Activated naive CD4-positive, alpha-beta T cell treated with anti-CD3 and anti-CD28 coated beads for 36 hours (primary cell): ENCODE results near the gene KRTAP9-7. TPM values are rescaled to one million over a fixed set of nuclear protein-coding genes. Genes with fewer than 3 reads are reported as not detected.

Experiments
- CTCF ChIA-PET: fragments of 350-600 bp; sonication (Branson Sonifier 250); formaldehyde crosslinking; loops from one replicate; lab custom pipeline; 2021; ENCODE audit warnings: antibody characterized with exemption; lab: Charles Lee
- DNase-seq: peaks from one replicate; pipeline ENCODE4 v3.0.0-alpha.2; 2020
- H3K27ac Mint-ChIP-seq: one replicate; pipeline ENCODE4 v1.8.0; 2021; ENCODE audit warnings: mild to moderate bottlenecking, mixed read lengths
- H3K27me3 Mint-ChIP-seq: one replicate; pipeline ENCODE4 v1.8.0; 2021; ENCODE audit warnings: low read depth, mixed read lengths
- H3K36me3 Mint-ChIP-seq: one replicate; pipeline ENCODE4 v1.8.0; 2021; ENCODE audit warnings: low read depth, mixed read lengths
- H3K4me1 Mint-ChIP-seq: one replicate; pipeline ENCODE4 v1.8.0; 2021; ENCODE audit warnings: low read depth, mixed read lengths
- H3K4me3 Mint-ChIP-seq: one replicate; pipeline ENCODE4 v1.8.0; 2021; ENCODE audit warnings: mild to moderate bottlenecking, moderate library complexity, mixed read lengths
- H3K9me3 Mint-ChIP-seq: one replicate; pipeline ENCODE4 v1.8.0; 2021; ENCODE audit warnings: mixed read lengths
- intact Hi-C: fragments of 100-400 bp; cut with micrococcal nuclease; formaldehyde crosslinking; loops from one replicate; pipeline ENCODE4 v1.15.1; 2023
- total RNA-seq, 2 experiments: library from RNA; stranded (reverse); gene quantifications; one replicate each; pipeline ENCODE4 v1.2.3, GENCODE V29; 2021

Gene KRTAP9-7
- total RNA-seq, 2 experiments from 2014 or later = not detected

DNA sequence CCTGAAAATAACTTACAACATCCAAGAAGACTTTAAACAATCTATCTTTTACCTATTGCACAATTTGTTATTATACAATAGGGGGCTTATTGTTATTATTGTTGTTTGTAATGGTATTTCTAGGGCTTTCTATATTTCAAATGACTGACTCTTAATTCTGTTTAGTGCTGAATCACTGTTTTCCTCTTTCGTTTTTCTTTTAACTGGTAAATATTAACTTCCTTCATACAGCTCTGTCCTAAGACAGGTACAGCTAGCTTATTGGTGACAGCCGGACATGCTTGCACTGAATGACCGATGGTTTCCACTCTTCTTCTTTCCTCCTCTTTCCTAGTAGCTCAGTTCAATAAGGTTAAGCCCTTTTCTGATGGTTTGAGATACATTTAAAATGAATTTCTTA, 11.6 kb downstream of the KRTAP9-7 start:
- no peak for DNase-seq

DNA sequence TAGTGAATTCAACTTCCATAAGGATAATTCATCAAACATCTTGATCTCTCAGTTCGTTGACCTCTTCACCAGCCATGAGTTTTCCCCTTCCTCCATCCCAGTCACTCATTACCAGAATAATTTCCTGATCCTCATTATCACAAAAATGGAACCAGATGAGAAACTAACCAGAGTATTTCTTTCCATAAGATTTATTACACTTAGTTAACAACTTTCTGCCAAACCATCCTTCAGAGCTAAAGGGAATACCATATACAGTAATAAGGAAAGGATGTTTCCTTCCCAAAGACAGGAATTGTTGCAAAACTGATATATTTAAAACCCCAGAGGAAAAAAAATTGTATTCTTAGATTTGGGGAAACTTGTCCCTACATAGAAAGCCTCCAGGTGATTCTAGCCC, 18.5 kb downstream of the KRTAP9-7 start:
- H3K36me3 Mint-ChIP-seq = no peaks in the 10 kb centered on the region
- DNase-seq = no peak
- CTCF ChIA-PET = no interaction called here
- H3K27ac Mint-ChIP-seq = no peak overlapping the region
- H3K4me1 Mint-ChIP-seq = no peaks in the 10 kb centered on the region
- H3K4me3 Mint-ChIP-seq = no peak overlapping the region
- intact Hi-C loops = no loop called here
- no peaks in the 10 kb centered on the region for H3K9me3 Mint-ChIP-seq
- H3K27me3 Mint-ChIP-seq = no peaks in the 10 kb centered on the region

More for the DNA sequence above, 11.6 kb downstream of the KRTAP9-7 start:
- H3K27me3 Mint-ChIP-seq = no peaks in the 10 kb centered on the region
- H3K9me3 Mint-ChIP-seq = no peaks in the 10 kb centered on the region
- CTCF ChIA-PET = no interaction called here
- intact Hi-C loops = no loop called here
- no peak overlapping the region for H3K4me3 Mint-ChIP-seq
- no peak overlapping the region for H3K27ac Mint-ChIP-seq
- H3K36me3 Mint-ChIP-seq = no peaks in the 10 kb centered on the region
- H3K4me1 Mint-ChIP-seq = peaks cover 17% of the 10 kb centered on the region

DNA sequence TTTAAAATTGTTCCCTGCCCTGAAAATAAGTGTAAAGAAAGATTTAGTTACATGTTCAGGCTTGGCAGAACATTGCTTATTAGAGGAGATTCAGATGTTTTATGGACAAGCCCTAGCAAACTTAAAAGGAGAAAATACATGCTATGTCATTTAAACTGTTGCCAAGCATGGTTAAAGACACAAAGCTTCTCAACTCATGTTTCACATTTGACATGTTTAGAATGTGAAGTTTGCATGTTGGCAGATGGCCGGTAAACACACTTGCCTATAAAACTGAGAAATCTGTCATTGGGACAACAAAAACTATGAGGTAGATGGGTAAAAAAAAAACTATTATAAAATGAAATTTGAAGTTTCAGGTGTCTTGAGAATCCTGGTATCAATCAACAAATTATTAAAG, 21.3 kb downstream of the KRTAP9-7 start:
- H3K9me3 Mint-ChIP-seq = peaks cover 7% of the 10 kb centered on the region
- H3K4me3 Mint-ChIP-seq = no peak overlapping the region
- DNase-seq = no peak
- H3K36me3 Mint-ChIP-seq = no peaks in the 10 kb centered on the region
- no peaks in the 10 kb centered on the region for H3K27me3 Mint-ChIP-seq
- peaks cover 7% of the 10 kb centered on the region for H3K4me1 Mint-ChIP-seq
- intact Hi-C loops = no loop called here
- CTCF ChIA-PET = no interaction called here
- H3K27ac Mint-ChIP-seq = no peak overlapping the region

DNA sequence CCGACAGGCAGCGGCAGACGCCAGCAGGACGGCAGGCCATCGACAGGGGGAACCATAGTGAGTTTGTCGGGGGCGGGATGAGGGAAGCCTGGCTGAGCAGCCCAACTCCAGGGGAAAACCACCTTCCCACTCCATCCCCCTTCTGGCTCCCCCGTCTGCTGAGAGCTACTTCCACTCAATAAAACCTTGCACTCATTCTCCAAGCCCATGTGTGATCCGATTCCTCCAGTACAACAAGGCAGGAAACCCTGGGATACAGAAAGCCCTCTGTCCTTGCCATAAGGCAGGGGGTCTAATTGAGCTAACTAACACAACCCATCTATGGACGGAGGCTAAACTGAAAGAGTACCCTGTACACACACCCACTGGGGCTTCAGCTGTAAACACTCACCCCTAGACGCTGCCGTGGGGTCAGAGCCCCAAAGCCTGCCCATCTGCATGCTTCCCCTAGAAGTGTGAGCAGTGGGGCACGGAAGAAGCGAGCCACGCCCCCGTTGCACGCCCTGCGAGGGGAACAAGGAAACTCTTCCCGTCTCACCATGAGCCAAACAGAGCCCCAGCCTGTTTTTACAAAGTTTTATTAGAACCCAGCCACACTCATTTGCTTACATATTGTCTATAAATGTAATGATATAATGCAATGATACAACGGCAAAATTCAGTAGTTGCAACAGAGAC, 23.1 kb downstream of the KRTAP9-7 start:
- CTCF ChIA-PET = no interaction called here
- Mint-ChIP-seq H3K27me3 (no peaks in the 10 kb centered on the region), H3K36me3 (no peaks in the 10 kb centered on the region), H3K27ac (no peak overlapping the region), H3K4me3 (no peak overlapping the region), H3K4me1 (peaks cover 10% of the 10 kb centered on the region), H3K9me3 (peaks cover 7% of the 10 kb centered on the region)
- intact Hi-C loops = no loop called here
- no peak for DNase-seq

- intact Hi-C loops = no loop called here
- H3K4me3 Mint-ChIP-seq = no peak overlapping the region
- H3K9me3 Mint-ChIP-seq = peaks cover 7% of the 10 kb centered on the region
- H3K36me3 Mint-ChIP-seq = no peaks in the 10 kb centered on the region
- no peak for DNase-seq
- CTCF ChIA-PET = interaction anchor here (3.4 kb wide), 1 partner anchor 21 kb away, joined by 8 read pairs; no protein-coding TSS in a partner anchor
- H3K4me1 Mint-ChIP-seq = peaks cover 10% of the 10 kb centered on the region
- H3K27ac Mint-ChIP-seq = no peak overlapping the region
- no peaks in the 10 kb centered on the region for H3K27me3 Mint-ChIP-seq
These were observed 25.8 kb downstream of the KRTAP9-7 start for GRCh38 chr17:41301204-41301790.

DNA sequence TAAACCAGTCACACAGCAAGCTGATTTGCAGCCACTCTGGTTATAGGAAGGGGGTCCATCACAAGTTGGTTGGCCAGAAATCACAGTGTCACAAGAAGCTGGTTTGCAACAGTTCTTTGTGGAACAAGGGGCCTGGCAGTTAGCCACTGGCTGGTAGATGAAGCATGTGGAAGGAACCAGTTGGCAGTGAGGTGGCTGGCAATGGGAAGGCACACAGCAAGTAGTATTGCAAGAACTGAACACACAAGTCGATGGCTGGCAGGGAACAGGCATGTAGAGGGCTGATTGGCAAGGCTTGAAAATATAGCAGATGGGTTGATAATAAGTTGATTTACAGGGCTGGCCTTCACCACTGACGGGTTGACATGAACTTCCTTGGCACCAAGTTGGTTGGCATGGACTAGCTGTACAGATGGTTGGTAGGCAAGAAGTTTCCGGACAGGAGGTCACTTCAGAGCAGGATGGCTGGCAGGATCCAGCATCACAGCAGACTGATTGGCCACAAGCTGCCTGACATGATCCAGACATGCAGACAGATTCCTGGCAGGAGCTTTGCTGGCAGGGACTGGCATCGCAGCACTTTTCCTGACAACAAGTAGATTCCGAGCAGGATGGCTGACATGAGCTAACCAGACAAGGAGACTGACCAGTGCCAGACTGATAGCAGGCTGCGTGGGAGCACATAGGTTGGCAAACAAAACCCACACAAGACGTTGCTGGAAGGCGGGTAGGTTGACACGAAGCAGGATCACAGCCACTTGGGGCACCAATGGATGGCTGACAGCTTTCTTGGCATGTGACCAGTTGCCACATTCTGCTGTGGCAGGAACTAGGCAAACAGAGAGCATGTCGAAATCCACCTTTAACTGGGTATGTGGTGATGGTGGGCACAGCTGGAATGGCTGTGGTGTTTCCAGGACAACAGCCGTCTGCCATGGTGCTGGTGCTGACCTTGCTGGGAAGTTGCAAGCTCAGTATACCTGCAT, 26.7 kb downstream of the KRTAP9-7 start, which contains the start of gene KRTAP29-1:
Gene KRTAP29-1, minus strand, starts transcription at position 936 of the 986 bp plus-strand sequence. Its CDS starts 0 bp downstream, at position 936.
- H3K27me3 Mint-ChIP-seq = no peaks in the 10 kb centered on the region
- H3K9me3 Mint-ChIP-seq = peaks cover 7% of the 10 kb centered on the region
- intact Hi-C loops = no loop called here
- no peak within 1 kb of the TSS for H3K27ac Mint-ChIP-seq
- H3K4me3 Mint-ChIP-seq = no peak within 1 kb of the TSS
- CTCF ChIA-PET = interaction anchor here (3.4 kb wide), 1 partner anchor 20 kb away, joined by 8 read pairs; no protein-coding TSS in a partner anchor
- H3K4me1 Mint-ChIP-seq = peaks cover 18% of the 10 kb centered on the region
- no peaks in the 10 kb centered on the region for H3K36me3 Mint-ChIP-seq
- no peak for DNase-seq

DNA sequence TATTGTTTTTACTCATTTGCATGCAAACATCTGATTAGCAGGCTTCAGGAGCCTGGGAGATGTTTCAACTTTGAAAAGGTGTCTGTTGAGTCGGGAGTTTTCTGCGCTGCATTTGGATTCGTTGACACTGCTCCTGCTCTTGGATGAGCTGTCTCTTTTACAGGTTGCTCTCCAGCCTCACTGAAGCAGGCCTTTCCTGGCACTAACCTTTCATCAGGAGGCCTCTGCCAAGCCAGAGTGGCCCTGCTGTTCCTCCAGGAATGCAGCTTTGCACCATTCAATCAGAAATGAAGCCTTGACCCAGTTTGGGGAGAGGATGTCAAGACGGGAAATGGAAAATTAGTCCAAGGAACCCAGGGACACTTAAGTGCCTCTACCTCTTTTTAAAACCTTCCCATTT, 27.5 kb downstream of the KRTAP9-7 start:
- CTCF ChIA-PET = interaction anchor here (1.0 to 3.4 kb wide), 2 partner anchors 11 to 19 kb away, joined by 3 to 8 read pairs; no protein-coding TSS in a partner anchor
- Mint-ChIP-seq H3K27ac (no peak overlapping the region), H3K27me3 (no peaks in the 10 kb centered on the region), H3K4me3 (no peak overlapping the region), H3K9me3 (peaks cover 7% of the 10 kb centered on the region), H3K4me1 (peaks cover 25% of the 10 kb centered on the region), H3K36me3 (no peaks in the 10 kb centered on the region)
- no peak for DNase-seq
- intact Hi-C loops = no loop called here

- CTCF ChIA-PET = interaction anchor here (3.4 kb wide), 1 partner anchor 18 kb away, joined by 8 read pairs; no protein-coding TSS in a partner anchor
- Mint-ChIP-seq H3K9me3 (peaks cover 7% of the 10 kb centered on the region), H3K36me3 (no peaks in the 10 kb centered on the region), H3K4me1 (peaks cover 36% of the 10 kb centered on the region), H3K27ac (no peak overlapping the region), H3K27me3 (no peaks in the 10 kb centered on the region), H3K4me3 (no peak overlapping the region)
- intact Hi-C loops = no loop called here
- no peak for DNase-seq
These were observed 28.6 kb downstream of the KRTAP9-7 start for GRCh38 chr17:41304091-41304490.

DNA sequence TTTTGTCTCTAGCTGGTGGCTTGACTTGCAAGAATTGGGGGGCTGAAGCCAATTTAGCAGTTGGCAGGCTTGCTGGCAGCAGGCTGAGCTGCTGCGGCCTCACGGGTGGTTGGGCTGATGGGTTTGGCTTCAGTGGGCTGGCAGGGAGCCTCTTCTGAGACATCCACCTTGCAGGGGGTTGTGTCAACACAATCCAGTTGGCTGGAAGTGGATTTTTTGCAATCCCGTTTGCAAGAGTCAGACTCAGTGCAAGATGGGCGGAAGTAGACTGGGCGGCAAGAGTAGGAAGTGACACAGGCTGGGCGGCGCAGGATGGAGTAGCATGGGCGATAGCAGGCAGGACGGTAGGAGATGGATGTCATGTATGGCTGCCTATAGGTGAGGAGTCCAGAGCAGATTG, 32.1 kb downstream of the KRTAP9-7 start:
- H3K36me3 Mint-ChIP-seq = no peaks in the 10 kb centered on the region
- H3K4me3 Mint-ChIP-seq = no peak overlapping the region
- DNase-seq = no peak
- no peaks in the 10 kb centered on the region for H3K27me3 Mint-ChIP-seq
- H3K9me3 Mint-ChIP-seq = no peaks in the 10 kb centered on the region
- peaks cover 47% of the 10 kb centered on the region for H3K4me1 Mint-ChIP-seq
- CTCF ChIA-PET = interaction anchor here (1.1 to 3.0 kb wide), 2 partner anchors 13 to 15 kb away, joined by 4 to 14 read pairs; no protein-coding TSS in a partner anchor
- peak overlapping the region; percentile 1 for H3K27ac Mint-ChIP-seq
- intact Hi-C loops = loop anchor here (2.0 kb wide), 1 partner anchor 33 kb away; no protein-coding TSS in a partner anchor

DNA sequence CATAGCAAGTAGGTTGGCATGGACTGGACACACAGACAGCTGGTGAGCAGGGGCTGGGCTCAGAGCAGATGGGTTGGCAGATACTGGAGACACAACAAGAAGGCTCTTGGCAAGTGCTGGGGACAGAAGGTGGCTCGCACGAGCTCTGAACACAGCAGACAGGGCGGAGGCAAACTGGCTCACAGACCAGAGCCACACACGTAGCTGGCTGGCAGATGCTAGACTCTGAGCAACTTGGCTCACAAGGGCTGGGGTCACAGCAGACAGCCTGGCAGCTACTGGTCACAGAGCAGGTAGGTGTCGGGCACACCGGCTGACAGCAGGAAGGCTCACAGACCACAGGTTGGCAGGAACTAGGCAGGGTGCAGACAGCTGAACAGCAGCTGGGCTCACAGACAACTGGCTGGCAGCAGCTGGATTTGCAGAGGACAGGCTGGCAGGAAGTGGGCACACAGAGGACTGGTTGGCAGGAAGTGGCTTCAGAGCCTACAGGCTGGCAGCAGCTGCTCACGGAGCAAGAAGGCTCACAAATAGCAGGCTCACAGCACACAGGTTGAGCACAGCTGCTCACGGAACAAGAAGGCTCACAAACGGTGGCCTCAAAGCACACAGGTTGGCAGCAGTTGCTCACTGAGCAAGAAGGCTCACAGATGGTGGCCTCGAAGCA, 32.9 kb downstream of the KRTAP9-7 start:
- CTCF ChIA-PET = interaction anchor here (1.1 to 3.0 kb wide), 3 partner anchors 12 to 241 kb away, joined by 4 to 14 read pairs (median 4); no protein-coding TSS in a partner anchor
- Mint-ChIP-seq H3K4me1 (peaks cover 47% of the 10 kb centered on the region), H3K27ac (peak overlapping the region; percentile 10), H3K36me3 (no peaks in the 10 kb centered on the region), H3K27me3 (no peaks in the 10 kb centered on the region), H3K9me3 (no peaks in the 10 kb centered on the region), H3K4me3 (peak overlapping the region; percentile 52)
- DNase-seq = peak; percentile 76
- intact Hi-C loops = loop anchor here (2.0 kb wide), 1 partner anchor 32 kb away; no protein-coding TSS in a partner anchor

DNA sequence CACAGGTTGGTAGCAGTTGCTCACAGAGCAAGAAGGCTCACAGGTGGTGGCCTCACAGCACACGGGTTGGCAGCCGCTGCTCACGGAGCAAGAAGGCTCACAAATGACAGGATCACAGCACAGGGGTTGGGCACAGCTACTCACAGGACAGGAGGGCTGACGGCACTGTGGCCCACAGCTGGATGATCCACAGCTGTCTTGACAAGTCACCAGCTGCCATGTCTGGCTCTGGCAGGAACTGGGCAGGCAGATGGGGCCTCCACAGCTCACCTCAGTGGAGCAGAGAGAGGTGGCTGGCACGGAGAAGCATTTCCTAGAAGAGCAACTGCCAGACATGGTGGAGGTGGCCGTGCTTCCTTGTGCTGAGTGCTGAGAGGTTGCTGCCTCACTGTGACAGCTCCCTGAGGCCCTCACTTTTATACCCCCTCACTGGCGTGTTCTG, 33.4 kb downstream of the KRTAP9-7 start, which contains the start of gene KRTAP16-1:
Gene KRTAP16-1, minus strand, starts transcription at position 392 of the 442 bp plus-strand sequence. Its CDS starts 56 bp downstream, at position 336.
- peak within 1 kb of the TSS; percentile 52 for H3K4me3 Mint-ChIP-seq
- no peaks in the 10 kb centered on the region for H3K9me3 Mint-ChIP-seq
- CTCF ChIA-PET = interaction anchor here (1.1 to 3.0 kb wide), 3 partner anchors 11 to 240 kb away, joined by 4 to 14 read pairs (median 4); no protein-coding TSS in a partner anchor
- no peaks in the 10 kb centered on the region for H3K27me3 Mint-ChIP-seq
- peak within 1 kb of the TSS; percentile 10 for H3K27ac Mint-ChIP-seq
- peaks cover 47% of the 10 kb centered on the region for H3K4me1 Mint-ChIP-seq
- intact Hi-C loops = loop anchor here (2.0 kb wide), 1 partner anchor 32 kb away; no protein-coding TSS in a partner anchor
- H3K36me3 Mint-ChIP-seq = no peaks in the 10 kb centered on the region
- peak; percentile 67 for DNase-seq
